Stimulated activated CD8-positive, alpha-beta memory T cell treated with anti-CD3 and anti-CD28 coated beads, Interleukin-12 subunit alpha, Interleukin-12 subunit beta, amount 100 ng/mL, for 4 hours (primary cell): Measurements from ENCODE around the gene PRRG2.
A peak's percentile ranks its signal among the peaks of the same experiment; 100 is the strongest.

Source experiments
- DNase-seq: peaks from one replicate; pipeline ENCODE4 v3.0.0-alpha.2; 2020; ENCODE audit warnings: low read depth

PRRG2 gene

DNA sequence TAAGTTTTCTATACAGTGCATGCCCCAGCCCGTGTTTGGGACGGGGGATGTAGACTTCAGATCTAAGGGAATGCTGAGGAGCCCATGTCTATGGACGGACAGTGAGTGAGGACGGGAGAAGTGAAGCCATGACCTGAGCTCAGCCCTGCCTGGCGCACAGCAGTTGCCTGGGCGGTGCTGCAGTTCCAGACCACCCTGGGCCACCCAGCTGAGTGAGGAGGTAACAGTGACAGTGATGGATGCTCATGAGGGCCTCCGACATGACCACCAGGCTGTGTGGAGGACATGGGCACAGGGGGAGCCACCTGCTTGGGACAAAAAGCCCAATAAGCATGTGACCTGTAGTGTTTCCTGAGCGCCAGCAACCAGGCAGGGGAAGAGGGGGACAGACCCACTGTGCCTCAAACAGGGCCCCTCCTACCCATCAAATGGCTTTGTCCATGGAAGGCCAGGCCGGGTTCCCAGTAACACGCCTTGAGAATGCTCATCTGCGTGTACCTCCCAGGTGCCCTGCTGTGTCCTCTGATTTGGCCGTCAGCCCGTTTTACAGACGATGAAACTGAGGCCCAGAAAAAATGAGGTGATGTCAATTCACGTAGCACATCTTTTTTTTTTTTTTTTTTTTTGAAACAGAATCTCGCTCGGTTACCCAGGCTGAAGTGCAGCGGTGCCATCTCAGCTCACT lies 23.3 kb upstream of the PRRG2 start:
- DNase-seq, result no peak

DNA sequence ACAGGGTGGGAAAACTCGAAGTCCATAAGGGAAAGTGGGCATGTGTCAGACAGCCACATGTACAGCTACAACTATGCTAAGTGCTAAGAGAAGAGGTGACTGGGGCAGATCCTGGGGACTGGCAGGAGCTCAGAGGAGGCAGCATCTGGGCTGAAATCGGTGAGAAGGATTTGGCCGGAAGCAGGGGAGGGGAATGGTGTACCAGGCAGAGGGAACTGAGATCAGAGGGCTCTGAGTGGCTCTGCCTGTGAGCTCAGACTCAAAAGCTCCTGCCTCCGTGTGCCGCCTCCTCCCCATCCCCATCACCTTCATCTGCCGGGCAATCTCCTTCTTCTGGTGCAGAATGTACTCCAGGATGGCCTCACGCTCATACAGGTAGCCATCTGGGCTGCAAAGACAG lies 22.5 kb upstream of the PRRG2 start:
- DNase-seq, result no peak

DNA sequence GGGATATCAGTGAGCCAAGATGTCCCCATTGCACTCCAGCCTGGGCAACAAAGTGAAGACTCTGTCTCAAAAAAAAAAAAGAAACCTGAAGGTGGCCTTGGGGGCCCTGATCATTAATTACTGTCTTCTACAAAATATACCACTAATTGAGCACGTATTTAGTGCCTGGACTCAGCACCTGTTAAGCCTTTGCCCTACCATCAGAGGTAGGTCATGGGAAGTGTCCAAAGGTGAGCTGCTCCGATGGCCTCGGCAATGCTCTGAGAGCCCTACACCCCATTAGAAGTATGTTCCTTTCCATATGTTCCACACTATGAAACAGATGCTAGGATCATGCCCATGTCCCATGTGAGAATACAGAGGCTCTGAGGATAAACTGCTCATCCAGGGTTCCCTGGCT lies 21.7 kb upstream of the PRRG2 start:
- no peak for DNase-seq

DNA sequence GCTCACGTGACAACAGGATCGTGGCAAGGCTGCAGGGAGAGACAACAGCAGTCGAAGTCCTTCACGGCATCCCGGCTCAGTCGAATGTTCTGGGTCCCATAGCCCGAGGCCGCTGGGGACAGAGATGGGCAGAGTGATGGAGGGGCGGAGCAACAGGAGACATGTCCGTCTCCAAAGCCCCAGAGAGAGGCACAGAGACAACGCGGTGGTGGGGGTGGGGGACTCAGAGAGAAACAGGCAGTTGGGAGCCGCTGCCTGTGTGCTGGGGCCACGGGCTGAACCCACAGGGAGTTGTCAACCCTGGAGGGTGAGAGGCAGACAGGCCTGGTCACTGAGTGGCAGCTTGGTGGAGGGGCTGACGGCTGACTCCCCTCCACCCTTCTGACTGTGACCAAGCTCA lies 21.2 kb upstream of the PRRG2 start:
- no peak for DNase-seq

DNA sequence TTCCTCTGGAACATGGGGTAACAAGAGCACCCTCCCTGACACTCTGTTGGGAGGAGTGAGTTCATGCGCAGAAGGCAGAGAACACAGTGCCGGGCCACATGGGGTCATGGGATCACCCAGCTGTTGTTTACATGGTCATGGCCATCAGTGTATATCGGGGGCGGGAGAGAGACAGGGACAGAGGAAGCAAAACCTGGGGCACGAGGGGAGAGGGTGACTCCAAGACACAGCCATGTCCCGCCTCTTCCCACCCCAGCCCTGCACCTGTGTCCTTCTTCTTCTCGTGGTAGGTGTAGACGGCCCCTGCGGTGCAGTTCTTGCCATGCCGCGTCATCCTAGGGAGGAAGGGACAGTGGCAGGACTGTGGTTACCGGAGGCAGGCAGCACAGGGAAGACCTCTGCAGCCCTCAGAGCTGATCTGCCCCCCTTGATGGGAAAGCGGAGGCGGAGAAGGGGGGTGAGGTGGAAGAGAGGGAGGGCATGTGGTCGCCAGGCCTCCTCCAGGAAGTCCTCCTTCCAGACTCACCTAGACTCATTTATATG lies 20.7 kb upstream of the PRRG2 start:
- no peak for DNase-seq

DNA sequence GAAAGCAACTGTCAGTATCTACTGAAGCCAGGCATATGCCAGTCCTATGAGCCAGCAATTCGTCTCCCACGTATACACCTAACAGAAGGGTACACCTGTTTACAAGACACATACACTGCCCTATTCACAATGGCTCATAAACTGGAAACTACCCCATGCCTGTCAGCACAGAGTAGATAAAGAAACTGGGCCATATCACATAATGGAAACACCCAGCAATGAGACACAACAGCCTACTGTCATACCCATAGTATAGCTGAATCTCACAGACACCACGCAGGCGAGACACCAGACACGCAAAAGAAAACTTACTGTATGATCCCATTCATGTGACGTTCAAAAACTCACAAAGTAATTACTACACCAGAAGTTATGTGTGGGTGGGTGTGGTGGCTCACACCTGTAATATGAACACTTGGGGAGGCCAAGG lies 16.5 kb upstream of the PRRG2 start:
- DNase-seq, result no peak

DNA sequence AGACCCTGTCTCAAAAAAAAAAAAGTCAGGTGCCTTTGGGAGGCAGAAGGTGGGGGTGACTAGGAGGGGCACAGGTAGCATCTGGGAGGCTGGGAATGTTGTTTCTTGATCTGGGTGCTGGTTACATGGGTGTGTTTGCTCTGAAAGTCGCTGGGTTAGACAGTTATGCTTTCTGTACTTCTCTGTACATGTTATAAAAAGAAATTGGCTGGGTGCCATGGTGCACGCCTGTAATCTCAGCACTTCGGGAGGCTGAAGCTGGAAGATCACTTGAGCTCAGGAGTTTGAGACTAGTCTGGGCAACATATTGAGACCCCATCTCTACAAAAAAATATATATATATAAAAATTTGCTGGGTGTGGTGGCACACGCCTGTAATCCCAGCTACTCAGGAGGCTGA lies 15.9 kb upstream of the PRRG2 start:
- DNase-seq, result no peak

DNA sequence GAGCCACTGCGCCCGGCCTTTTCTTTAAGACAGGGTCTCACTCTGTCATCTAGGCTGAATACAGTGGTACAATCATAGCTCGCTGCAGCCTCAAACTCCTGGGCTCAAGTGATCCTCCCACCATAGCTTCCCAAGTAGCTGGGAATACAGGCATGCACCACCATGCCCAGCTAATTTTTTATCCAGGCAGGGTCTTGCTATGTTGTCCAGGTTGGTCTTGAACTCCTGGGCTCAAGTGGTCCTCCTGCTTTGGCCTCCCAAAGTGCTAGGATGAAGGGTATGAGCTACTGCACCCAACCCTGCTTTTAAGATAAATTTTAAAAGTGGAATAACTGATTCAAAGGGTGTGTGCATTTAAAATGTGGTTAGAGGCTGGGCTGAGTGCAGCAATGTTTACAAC lies 14.8 kb upstream of the PRRG2 start:
- no peak for DNase-seq

DNA sequence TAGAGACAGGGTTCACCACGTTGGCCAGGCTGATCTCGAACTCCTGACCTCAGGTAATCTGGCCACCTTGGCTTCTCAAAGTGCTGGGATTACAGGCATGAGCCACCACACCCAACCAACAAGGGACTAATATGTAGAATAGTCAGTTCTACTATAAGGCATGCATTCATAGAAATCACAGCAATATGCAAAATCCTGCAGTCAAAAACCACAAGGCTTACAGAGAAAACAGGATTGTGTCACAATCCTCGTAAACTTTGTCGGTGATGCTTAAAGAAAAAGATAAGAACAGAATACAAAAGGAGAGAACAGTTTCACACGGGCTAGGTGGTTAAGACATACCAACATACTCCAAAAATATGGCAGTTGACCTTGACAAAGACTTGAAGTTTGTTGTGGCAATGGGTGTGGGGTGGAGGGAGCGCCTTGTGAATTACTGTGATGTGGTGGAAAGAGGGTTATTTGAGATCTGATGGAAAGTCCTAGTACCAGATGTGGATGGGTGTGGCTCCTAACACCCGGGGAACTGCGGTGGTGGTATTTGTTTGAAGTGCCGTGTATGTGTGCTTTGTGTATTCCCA lies 13.2 kb upstream of the PRRG2 start:
- DNase-seq, result no peak

DNA sequence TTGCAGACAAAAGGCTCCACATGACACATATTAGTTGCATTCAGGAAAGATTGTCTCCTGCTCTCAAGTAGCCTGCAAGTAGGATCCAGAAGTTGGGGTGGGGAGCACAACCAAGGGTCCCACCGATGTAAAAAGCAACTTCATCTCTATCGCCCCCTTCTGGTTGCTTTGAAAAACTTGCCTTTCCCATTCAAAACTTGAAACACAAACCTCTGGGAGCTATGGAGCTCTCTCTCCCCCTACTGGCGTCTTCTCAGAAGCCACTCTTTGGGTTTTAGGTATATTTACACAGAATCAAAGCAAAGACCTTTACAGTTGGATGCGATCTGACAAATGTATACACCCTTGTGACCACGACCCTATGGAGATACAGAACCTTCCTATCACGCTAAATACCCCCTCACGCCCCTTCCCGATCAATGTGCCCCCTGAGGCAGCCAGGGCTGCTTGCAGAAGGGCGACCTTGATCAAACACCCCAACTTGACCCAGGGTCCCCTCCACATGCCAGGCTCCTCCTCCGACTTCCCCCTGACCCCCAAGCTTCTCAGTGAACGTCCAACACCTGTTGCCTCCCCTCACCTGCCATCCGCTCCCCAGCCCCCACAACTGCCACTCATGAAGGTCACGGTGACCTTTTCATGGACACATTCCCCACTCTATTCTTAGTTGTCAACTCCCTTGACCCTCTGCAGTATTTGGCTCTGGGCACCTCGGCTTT lies 10.8 kb upstream of the PRRG2 start:
- no peak for DNase-seq

DNA sequence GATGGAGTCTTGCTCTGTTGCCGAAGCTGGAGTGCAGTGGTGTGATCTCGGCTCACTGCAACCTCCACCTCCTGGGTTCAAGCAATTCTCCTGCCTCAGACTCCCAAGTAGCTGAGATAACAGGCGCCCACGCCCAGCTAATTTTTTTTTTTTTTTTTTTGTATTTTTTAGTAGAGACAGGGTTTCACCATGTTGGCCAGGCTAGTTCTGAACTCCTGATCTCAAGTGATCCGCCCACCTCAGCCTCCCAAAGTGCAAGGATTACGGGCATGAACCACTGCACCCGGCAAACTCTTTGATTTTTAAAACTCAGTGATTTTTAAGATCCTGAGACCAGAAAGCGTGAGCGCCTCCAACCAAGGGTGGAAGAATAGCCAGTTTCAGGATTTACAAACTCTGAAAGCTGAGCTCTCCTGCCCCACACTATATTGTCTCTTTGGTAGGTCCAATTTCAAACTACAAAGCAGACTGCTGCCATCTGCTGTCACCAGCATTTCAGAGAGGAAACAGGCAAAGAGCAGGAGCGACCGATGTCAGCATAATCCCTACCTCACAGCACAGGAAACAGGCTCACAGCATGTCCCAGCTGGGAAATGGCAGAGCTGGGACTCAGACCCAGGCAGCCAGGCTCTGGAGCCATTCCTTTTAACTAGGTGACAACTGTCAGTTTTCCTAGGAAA lies 10.0 kb upstream of the PRRG2 start:
- DNase-seq, result no peak

DNA sequence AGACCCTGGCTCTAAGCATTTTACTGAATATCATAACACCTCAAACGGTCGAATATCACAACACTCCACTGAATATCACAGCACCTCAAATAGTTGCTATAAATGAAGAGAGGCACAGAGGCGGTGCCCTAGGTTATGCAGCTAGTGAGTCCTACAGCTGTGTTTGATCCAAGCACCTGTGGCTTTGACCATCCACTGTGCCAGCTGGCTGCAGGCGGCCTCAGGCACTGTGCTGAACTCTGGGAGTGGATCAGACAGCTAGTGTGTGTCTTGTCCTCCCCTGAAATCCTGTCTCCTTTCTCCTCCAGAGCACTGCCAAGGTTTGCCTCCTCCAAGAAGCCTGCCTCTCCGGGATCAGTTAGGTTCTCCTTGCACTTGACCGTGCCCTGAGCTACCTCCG lies 8.1 kb upstream of the PRRG2 start:
- no peak for DNase-seq

DNA sequence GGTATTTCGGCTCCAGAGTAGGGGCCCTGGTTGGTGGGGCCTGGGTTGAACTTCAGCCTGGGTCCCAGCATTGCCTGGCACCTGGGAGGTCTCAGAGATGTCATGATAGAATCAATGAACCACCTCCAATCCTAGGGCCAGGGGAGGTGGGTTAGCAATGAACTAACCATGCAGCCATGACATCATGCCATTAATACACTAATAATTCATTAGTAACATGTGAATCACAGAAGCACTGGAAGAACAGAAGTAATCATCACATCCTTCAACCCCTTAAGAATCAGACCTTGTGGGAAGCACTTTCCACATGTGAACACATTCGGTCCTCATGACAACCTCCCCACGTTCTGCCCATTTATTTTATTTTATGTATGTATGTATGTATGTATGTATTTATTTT lies 7.7 kb upstream of the PRRG2 start:
- no peak for DNase-seq

DNA sequence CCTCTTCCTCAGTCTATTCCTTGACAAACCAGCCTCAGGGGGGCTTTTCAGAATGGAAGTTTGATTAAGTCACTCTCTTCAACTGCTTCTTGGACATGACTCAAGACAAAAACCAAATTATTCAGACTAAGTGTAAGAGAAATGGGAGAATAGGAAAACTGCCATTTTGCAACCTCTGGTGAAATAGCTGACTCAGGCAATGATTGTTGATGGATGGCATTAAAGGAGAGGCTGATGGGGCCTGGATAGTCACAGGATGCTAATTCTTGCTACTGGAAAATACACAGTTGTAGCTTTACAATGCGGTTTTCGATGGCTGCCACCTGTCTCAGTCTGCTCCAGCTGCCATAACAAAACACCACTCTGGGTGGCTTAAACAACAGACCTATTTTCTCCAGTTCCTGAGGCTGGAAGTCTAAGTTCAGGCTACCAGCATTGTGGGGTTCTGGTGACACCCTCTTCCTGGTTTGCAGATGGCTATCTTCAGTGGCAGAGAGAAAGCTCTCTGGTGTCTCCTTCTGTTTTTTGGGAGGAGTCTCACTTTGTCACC lies 6.8 kb upstream of the PRRG2 start:
- no peak for DNase-seq

DNA sequence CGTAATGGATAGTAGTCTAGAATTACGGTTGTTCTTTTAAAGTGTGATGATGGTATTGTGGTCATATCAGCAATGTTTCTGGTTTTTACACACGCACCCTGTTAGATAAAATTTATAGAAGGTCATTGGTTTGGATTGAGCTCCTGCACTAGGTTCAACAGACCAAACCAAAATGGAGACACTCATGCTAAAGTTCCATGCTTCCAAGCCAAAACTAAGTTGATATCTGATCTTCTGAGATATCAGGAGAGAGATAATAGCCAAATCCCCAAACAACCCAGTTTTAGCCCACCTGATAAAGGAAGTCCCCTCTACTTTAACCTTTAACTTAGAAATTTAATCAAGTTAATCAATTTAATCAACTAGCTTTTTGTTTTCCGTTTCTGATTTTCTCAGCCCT lies 1.9 kb upstream of the PRRG2 start:
- DNase-seq, result no peak

DNA sequence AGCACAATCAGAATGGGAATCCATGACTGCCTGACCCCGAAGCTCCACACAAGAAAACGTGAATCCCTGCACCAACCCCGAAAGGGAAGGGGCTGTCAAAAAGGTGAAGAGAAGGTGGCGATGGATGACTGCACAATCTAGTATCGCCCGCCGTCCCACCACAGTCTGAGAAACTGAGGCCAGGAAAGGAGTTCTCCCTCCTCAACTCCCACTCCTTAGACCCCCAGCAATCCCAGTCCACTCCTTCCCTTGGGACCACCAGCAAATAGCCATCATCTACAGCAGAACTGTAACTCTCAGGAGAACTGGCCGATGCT lies 1.2 kb upstream of the PRRG2 start:
- DNase-seq, result no peak

DNA sequence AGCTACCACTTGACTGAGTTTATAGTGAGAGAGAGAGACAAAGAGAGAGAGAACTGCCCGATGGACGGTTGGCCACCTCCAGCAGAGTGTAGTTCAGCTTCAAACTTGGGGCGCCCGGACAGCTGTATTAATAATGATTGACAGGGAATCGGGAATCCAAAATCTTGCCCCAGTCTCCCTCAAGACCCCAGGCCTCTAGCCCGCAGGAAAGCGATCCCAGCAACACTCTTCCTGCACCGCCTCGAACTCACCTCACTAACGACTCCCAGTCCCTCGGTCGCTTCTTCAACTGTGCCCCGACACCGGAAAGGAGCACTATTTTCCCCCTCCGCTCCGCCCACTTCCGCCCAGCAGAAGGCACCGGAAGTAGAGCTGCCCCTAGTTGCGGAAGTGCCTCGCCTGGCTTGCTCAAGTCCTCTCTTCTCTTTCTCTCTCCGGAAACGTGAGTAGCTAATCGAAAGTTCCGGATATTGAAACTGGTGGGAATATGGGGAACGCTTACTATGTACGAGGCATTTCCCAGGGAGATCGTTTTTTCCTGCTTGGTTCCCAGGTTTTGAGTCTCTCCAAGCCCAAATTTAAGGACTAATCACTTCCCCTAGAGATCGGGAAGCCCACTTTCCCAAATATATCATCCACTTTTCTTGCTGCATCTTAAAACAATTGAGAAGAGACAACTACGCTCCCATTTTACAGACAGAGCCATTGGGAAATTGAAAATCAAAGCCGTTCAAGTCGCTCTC lies 681 bp upstream of the PRRG2 start, which contains the start of gene NOSIP:
Gene NOSIP (minus strand): TSS at position 293 of the 743 bp plus-strand sequence. CDS start 19,865 bp downstream, outside the sequence.
- peak; percentile 90 for DNase-seq

DNA sequence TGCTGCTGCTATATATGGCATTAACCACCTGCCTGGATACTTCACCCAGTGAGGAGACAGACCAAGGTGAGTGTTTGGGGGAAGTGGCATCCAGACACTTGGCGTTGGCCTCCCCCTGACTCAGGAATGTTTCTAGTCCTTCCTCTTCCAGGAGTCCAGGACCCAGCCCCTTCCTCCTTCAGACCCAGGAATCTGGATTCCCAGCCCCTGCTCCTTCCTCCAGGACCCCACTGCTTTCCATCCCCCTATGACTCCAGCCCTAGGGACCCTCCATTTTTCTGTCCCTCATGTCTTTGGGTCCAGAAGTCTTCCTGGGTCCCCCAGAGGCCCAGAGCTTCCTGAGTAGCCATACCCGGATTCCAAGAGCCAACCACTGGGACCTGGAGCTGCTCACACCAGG lies 2.1 kb downstream of the PRRG2 start:
- DNase-seq, result no peak

DNA sequence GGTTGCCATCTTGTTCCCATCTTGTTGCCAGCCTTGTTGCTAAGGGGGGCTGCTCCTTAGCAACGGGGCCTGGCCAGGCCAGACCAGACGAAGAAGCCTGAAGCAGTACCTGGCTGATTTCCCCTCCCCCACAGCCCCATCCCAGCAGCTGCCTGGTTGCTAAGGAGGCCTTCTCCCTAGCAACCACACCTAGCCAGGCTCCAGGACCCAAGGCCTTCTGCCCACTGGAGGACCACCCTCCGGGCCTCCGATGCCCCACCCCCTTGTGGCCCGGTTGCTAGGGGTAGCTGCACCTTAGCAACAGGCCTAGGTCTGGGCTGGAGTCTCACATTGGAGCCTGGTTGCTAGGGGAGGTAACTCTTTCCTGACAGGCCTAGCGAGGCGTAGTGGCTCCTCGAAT lies 3.9 kb downstream of the PRRG2 start:
- DNase-seq, result no peak

DNA sequence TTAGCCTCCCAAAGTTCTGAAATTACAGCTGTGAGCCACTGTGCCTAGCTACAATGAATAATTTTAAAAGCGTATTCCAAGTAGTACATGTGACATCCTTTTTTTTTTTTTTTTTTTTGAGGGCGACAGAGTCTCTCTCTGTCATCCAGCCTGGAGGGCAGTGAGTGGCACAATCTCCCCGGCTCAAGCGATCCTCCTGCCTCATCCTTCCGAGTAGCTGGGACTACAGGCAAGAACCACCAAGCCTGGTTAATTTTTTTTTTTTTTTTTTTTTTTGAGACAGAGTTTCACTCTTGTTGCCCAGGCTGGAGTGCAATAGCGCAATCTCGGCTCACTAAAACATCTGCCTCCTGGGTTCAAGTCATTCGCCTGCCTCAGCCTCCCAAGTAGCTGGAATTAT lies 6.1 kb downstream of the PRRG2 start:
- DNase-seq, result no peak

DNA sequence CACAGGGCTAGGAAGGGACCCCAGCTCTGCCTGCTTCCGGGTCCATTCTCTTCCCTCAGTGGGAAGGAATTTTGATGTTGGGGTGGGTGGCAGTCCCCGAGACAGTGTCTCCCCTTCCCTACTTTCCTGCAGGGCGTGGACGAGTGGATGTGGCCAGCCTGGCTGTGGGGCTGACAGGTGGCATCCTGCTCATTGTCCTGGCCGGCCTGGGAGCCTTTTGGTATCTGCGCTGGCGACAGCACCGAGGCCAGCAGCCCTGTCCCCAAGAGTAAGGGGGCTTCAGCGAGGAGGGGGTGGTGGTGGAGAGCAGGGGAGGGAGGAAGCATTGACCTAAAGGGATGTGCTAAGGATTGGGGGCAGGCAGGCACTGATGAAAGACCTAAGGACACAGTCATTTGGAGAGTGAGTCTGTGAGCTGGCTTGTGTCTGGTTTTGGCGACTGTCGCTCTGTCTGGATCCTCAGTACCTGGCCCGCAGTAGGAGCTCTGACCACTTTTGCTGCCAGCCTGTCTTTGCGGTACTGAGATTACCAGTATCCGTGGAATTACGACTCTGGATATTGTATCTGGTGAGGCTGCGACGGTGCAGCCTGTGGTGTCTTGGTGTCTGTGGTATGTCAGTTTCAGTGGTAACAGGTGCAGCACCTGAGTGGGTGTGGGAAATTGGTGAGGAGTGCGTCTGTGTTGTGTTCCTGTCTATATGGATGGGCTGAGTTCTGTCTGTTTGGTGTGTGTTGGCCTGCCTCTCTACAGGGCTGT lies 7.4 kb downstream of the PRRG2 start:
- no peak for DNase-seq
